ENCODE results near the gene PAMR1.
A peak's percentile ranks its signal among the peaks of the same experiment; 100 is the strongest.

PAMR1 gene

DNA sequence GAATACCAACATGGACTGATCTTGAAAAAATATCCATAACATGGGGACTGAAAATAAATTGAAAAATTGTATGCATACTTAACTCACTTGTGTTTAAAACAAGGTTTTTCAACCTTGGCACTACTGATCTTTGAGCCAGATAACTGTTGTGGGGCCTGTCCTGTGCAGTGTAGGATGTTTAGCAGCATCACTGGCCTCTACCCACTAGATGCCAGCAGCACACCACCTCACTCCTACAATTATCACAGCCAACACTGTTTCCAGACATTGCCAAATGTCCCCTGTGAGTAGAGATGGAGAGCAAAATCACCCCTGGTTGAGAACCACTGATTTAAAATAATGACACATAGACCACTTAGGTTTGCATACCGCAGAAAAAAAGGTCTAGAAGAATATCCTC is 61.1 kb downstream of the PAMR1 start:
- peak; percentile 16 for DNase-seq (ENCODE audit: low read depth)
- no peak overlapping the region for H3K4me3 ChIP-seq (ENCODE audit: low read length)
- TF ChIP-seq, protein P1, sequence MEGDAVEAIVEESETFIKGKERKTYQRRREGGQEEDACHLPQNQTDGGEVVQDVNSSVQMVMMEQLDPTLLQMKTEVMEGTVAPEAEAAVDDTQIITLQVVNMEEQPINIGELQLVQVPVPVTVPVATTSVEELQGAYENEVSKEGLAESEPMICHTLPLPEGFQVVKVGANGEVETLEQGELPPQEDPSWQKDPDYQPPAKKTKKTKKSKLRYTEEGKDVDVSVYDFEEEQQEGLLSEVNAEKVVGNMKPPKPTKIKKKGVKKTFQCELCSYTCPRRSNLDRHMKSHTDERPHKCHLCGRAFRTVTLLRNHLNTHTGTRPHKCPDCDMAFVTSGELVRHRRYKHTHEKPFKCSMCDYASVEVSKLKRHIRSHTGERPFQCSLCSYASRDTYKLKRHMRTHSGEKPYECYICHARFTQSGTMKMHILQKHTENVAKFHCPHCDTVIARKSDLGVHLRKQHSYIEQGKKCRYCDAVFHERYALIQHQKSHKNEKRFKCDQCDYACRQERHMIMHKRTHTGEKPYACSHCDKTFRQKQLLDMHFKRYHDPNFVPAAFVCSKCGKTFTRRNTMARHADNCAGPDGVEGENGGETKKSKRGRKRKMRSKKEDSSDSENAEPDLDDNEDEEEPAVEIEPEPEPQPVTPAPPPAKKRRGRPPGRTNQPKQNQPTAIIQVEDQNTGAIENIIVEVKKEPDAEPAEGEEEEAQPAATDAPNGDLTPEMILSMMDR (IDR thresholded peaks at IDR 0.05; ENCODE audit: insufficient read depth, low read depth, low read length, missing control alignments) = peak; percentile 63

DNA sequence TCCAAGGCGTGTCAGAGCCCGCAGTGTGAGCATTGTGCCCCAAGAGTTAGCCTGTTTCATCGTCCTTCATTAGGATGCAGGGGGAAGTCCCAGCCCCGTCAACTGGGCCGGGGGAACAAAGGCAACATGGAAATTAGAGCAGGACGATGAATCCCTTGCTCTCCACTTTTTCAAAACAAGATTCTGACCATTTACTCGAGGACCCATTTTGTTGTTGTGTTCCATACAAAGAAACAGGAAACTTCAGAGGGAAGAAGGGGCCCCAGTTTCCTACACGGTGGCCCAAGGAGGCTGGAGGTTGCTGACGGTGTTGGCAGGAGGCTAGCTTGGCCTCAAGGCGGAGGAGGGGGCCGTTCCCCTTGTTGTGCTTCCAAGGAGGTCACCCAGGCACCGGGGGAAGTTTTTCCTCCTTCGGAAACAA is 62.1 kb downstream of the PAMR1 start:
- no peak overlapping the region for H3K4me3 ChIP-seq (ENCODE audit: low read length)
- TF ChIP-seq, protein P1 (IDR thresholded peaks at IDR 0.05; ENCODE audit: insufficient read depth, low read depth, low read length, missing control alignments) = no peak
- DNase-seq (ENCODE audit: low read depth) = no peak

DNA sequence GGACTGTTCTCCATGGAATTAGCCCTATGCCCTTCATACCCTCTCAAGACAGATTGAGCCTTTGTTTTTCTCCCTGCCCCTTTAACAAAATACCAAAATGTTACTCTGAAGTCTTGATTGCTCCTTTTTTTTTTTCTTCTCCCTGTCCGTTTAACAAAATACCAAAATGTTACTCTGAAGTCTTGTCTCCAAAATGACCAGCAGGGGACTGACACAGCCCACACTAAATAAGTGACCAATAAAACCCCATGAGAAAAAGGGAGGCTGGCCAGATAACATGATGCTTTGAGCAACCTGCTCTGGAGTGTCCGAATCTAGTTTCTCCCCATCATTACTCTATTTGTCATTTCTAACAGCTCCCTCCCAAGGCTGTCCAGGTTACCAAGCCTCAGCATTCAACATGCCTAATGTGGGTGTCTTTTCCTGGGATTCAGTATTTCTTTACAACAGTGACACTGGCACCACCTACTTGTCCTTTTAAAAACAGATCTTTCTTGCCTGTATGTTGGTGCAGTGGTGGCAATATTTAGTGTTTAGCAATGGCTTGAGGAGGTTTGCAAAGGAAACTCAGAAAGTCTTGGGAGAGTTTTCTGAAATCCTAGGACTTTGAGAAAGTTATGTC is 63.4 kb downstream of the PAMR1 start:
- H3K4me3 ChIP-seq (ENCODE audit: low read length) = no peak overlapping the region
- DNase-seq (ENCODE audit: low read depth) = no peak
- TF ChIP-seq, protein P1 (IDR thresholded peaks at IDR 0.05; ENCODE audit: insufficient read depth, low read depth, low read length, missing control alignments) = no peak

DNA sequence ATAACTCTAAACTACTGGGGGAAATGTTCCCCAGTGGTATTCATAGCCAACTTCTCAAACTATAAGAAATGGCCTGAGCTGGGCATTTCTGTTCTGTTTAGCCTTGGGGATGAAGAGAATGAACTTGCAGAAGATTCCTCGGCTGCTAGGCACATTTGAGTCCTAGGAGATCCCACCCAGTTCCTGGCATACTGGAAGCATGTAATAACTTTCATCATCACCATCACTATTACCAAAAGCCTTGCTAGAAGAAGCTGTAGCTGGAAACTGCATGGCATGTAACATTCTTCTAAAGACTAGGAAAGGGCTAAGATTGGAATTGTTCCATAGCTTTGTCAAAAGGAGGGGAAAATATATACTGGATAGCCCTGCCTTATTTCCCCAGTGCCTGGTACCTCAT is 65.9 kb downstream of the PAMR1 start:
- no peak overlapping the region for H3K4me3 ChIP-seq (ENCODE audit: low read length)
- TF ChIP-seq, protein P1 (IDR thresholded peaks at IDR 0.05; ENCODE audit: insufficient read depth, low read depth, low read length, missing control alignments) = no peak
- DNase-seq (ENCODE audit: low read depth) = no peak

DNA sequence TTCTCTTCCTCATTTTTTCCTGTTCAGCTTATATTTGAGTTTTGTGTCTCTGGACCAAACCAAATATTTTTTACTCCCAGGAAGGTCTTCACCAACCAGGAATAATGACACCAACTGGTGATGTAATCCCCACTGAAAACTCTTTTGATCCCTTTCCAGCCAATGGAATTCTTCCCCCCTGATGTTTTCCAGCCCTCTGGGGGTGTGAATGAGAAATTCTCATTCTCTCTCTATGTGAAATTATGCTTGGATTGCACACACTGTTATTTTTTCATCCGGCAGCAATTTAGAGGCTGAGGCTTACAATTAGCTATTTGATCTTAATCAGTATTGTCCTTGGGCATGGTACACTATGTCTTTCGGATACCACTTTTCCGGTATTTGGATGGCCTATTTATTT is 66.6 kb downstream of the PAMR1 start:
- no peak for DNase-seq (ENCODE audit: low read depth)
- TF ChIP-seq, protein P1 (IDR thresholded peaks at IDR 0.05; ENCODE audit: insufficient read depth, low read depth, low read length, missing control alignments) = no peak
- no peak overlapping the region for H3K4me3 ChIP-seq (ENCODE audit: low read length)

DNA sequence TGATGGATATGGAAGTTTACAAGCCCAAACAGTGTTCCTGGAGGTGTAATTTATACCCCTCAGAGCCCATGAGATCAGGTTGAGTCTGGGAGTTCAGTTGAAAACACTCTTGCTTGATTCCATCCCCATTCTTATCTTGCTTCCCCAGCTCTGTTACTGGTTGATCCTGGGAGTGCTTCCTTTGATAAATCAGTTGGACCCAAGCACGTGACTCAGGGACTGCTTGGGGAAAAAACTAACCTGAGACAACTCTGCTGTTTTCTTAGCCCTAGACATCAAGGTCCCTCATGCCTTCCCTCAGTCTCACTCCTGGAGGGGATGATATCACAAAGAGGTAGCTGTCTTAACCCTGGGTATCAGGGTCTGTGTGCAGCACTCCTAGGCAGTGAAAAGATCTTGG is 71.1 kb downstream of the PAMR1 start:
- H3K4me3 ChIP-seq (ENCODE audit: low read length) = no peak overlapping the region
- DNase-seq (ENCODE audit: low read depth) = no peak
- TF ChIP-seq, protein P1 (IDR thresholded peaks at IDR 0.05; ENCODE audit: insufficient read depth, low read depth, low read length, missing control alignments) = no peak

DNA sequence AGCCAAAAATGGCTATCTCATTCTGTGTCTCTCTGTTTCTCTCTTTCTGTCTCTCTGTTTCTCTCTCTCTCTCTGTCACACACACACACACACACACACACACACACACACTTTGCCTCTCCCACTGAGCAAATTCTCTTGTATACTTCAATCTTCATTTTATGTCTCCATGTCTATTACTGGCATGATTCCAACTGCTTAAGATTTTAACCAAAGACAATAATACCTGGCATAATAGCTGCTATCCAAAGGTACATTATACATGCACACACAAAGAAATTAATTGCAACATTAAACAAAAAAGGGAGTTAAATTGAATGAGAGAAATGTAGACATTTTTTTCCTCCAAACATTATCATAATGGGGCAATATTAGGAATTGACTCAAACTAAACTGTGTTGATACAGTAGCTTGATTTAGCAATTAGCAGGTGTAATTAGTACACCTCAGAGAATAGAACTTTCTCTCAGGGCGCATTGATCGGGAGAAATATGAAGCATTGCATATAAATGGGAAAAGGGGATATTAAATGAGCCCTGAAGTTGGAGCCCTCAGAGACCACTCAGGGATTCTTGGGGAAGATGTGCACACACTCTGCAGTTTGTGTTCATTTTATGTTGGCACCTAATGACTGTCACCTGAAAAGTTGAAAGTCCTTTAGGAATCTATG is 88.7 kb downstream of the PAMR1 start:
- DNase-seq (ENCODE audit: low read depth) = no peak
- TF ChIP-seq, protein P1 (IDR thresholded peaks at IDR 0.05; ENCODE audit: insufficient read depth, low read depth, low read length, missing control alignments) = no peak

More for the DNA sequence above, 88.7 kb downstream of the PAMR1 start:
- no peak overlapping the region for H3K4me3 ChIP-seq (ENCODE audit: low read length)

Data from epithelial cell of esophagus (primary cell).